A549 (cell line): ENCODE data around the gene NLRC5. TPM values are rescaled to one million over a fixed set of nuclear protein-coding genes. Genes with fewer than 3 reads are reported as not detected.
A peak's percentile ranks its signal among the peaks of the same experiment; 100 is the strongest.

Source experiments
- ATAC-seq, 2 experiments: fragments of 200-7000 bp in 1 of 2; fragments of >200 bp in 1 of 2; cut with Nextera tagmentation in 1 of 2; cut with Tn5 transposase in 1 of 2; 3 replicates each; pipeline versions ENCODE4 v1.8.0 to v1.9.1; 2018 to 2020; ENCODE audit warnings: mild to moderate bottlenecking in 1 of 2, moderate library complexity in 1 of 2
- CTCF ChIA-PET: fragments of 300-600 bp; sonication (Branson Sonifier 250); formaldehyde crosslinking; extraction: SDS; loops from one replicate; lab custom pipeline; 2021; ENCODE audit warnings: antibody characterized with exemption, inconsistent platforms; lab: Yijun Ruan, JAX
- POLR2A ChIA-PET: fragments of 350-600 bp; formaldehyde crosslinking; extraction: SDS; loops from one replicate; lab custom pipeline; 2021; ENCODE audit warnings: antibody characterized with exemption, inconsistent platforms; lab: Yijun Ruan, JAX
- DNase-seq, 2 experiments: peaks; one replicate each; pipeline versions ENCODE4 v3.0.0 to v3.0.0-alpha.2; 2011 to 2016; ENCODE audit warnings: low read depth in 1 of 2, low spot score in 1 of 2
- FAIRE-seq: peaks from 2 replicates; lab custom pipeline; 2011; peaks lifted over from hg19 to GRCh38; lab: Jason Lieb, UNC
- H3K27ac ChIP-seq, 2 experiments: fragments of >200 bp; sonication (Bioruptor Twin); formaldehyde crosslinking; 3 replicates each; pipeline ENCODE4 v1.5.1; 2016 to 2017
- H3K4me1 ChIP-seq: fragments of >200 bp; sonication (Bioruptor Twin); formaldehyde crosslinking; 3 replicates; pipeline ENCODE4 v1.6.1; 2016
- H3K4me2 ChIP-seq: fragments of >200 bp; sonication (Bioruptor Twin); formaldehyde crosslinking; 3 replicates; pipeline ENCODE4 v1.6.1; 2016
- H3K4me3 ChIP-seq: fragments of >200 bp; sonication (Bioruptor Twin); formaldehyde crosslinking; 3 replicates; pipeline ENCODE4 v1.5.1; 2016
- H3K9me3 ChIP-seq: fragments of >200 bp; sonication (Bioruptor Twin); formaldehyde crosslinking; 3 replicates; pipeline ENCODE4 v1.6.1; 2016
- ATOH8 ChIP-seq: fragments of 250-450 bp; sonication (Bioruptor Pico); IDR thresholded peaks from 2 replicates; pipeline ENCODE4 v1.5.0; 2020; ENCODE audit warnings: low read depth, mild to moderate bottlenecking, moderate library complexity
- BCL3 ChIP-seq: fragments of >200 bp; sonication (Bioruptor Twin); formaldehyde crosslinking; IDR thresholded peaks from 3 replicates; pipeline ENCODE4 v1.6.1; 2016
- CBX2 ChIP-seq: fragments of 200-600 bp; sonication (generic); IDR thresholded peaks from 2 replicates; pipeline ENCODE4 v1.6.1; 2016; ENCODE audit warnings: low read depth, mild to moderate bottlenecking, borderline replicate concordance
- CBX8 ChIP-seq: fragments of 200-600 bp; sonication (generic); IDR thresholded peaks from 2 replicates; pipeline ENCODE4 v1.6.1; 2016
- CHD4 ChIP-seq: fragments of 200-600 bp; sonication (generic); IDR thresholded peaks from 2 replicates; pipeline ENCODE4 v1.6.1; 2016; ENCODE audit warnings: antibody characterized with exemption, mild to moderate bottlenecking, borderline replicate concordance
- CTCF ChIP-seq: fragments of >200 bp; sonication (Bioruptor Twin); formaldehyde crosslinking; IDR thresholded peaks from 3 replicates; pipeline ENCODE4 v1.5.1; 2016
- ESRRA ChIP-seq: fragments of 150-350 bp; IDR thresholded peaks from 2 replicates; pipeline ENCODE4 v1.6.1; 2014; ENCODE audit warnings: mild to moderate bottlenecking, low read length, borderline replicate concordance
- FOSL2 ChIP-seq, 2 experiments: fragments of 450-650 bp in 1 of 2; fragments of >200 bp in 1 of 2; sonication (Bioruptor Twin) in 1 of 2; formaldehyde crosslinking; IDR thresholded peaks; 2 replicates each; pipeline versions ENCODE4 v1.5.0 to v1.6.1; 2016 to 2020; ENCODE audit warnings: mild to moderate bottlenecking in 1 of 2, moderate library complexity in 1 of 2
- HES2 ChIP-seq: fragments of >200 bp; sonication (Bioruptor Twin); formaldehyde crosslinking; IDR thresholded peaks from 2 replicates; pipeline ENCODE4 v1.6.1; 2016
- HMGXB4 ChIP-seq: fragments of 250-450 bp; sonication (Bioruptor Pico); IDR thresholded peaks from 2 replicates; pipeline ENCODE4 v1.5.0; 2021; ENCODE audit warnings: mild to moderate bottlenecking, moderate library complexity, borderline replicate concordance
- JUN ChIP-seq, 2 experiments: fragments of >200 bp; sonication (Bioruptor Twin); formaldehyde crosslinking; IDR thresholded peaks; 2 replicates in 1 of 2; 3 replicates in 1 of 2; pipeline ENCODE4 v1.6.1; 2016 to 2017
- JUNB ChIP-seq: fragments of >200 bp; sonication (Bioruptor Twin); formaldehyde crosslinking; IDR thresholded peaks from 2 replicates; pipeline ENCODE4 v1.6.1; 2016
- MAX ChIP-seq: IDR thresholded peaks from 2 replicates; pipeline ENCODE4 v1.6.1; 2012
- NR3C1 ChIP-seq: fragments of >200 bp; sonication (Bioruptor Twin); formaldehyde crosslinking; IDR thresholded peaks from 3 replicates; pipeline ENCODE4 v1.6.1; 2017
- PHF8 ChIP-seq: fragments of 200-600 bp; sonication (generic); IDR thresholded peaks from 2 replicates; pipeline ENCODE4 v1.6.1; 2016; ENCODE audit warnings: low read depth, mild to moderate bottlenecking, antibody characterized with exemption, moderate library complexity, borderline replicate concordance
- POLR2A ChIP-seq: IDR thresholded peaks from 2 replicates; pipeline ENCODE4 v1.6.1; 2012; ENCODE audit warnings: mild to moderate bottlenecking, low read length
- POLR2AphosphoS2 ChIP-seq: conservative IDR thresholded peaks from 2 replicates; pipeline ENCODE4 v1.6.1; 2012; ENCODE audit warnings: low read length, improper control_type of control experiment, inconsistent platforms
- RAD21 ChIP-seq, 2 experiments: fragments of >200 bp in 1 of 2; sonication (Bioruptor Twin) in 1 of 2; formaldehyde crosslinking in 1 of 2; IDR thresholded peaks in 1 of 2; conservative IDR thresholded peaks in 1 of 2; 2 replicates in 1 of 2; 3 replicates in 1 of 2; pipeline ENCODE4 v1.6.1; 2012 to 2018; ENCODE audit warnings: inconsistent platforms in 1 of 2
- RARB ChIP-seq: fragments of 250-450 bp; sonication (Bioruptor Pico); IDR thresholded peaks from 2 replicates; pipeline ENCODE4 v1.8.0; 2021; ENCODE audit warnings: mild to moderate bottlenecking, moderate library complexity
- RCOR1 ChIP-seq: fragments of 150-350 bp; IDR thresholded peaks from 2 replicates; pipeline ENCODE4 v1.6.1; 2014; ENCODE audit warnings: antibody characterized with exemption, low read length, low read depth
- RFX5 ChIP-seq: fragments of 450-650 bp; IDR thresholded peaks from 2 replicates; pipeline ENCODE4 v1.7.1; 2014; ENCODE audit warnings: antibody characterized with exemption, mild to moderate bottlenecking, moderate library complexity
- SMC3 ChIP-seq: fragments of >200 bp; sonication (Bioruptor Twin); formaldehyde crosslinking; IDR thresholded peaks from 3 replicates; pipeline ENCODE4 v1.6.1; 2018; ENCODE audit warnings: inconsistent platforms
- ZC3H11A ChIP-seq: fragments of 450-650 bp; IDR thresholded peaks from 2 replicates; pipeline ENCODE4 v1.6.1; 2014; ENCODE audit warnings: antibody characterized with exemption, mild to moderate bottlenecking
- WGBS: methylation state at CpG from one replicate; pipeline ENCODE4 v1.1.6; 2017; ENCODE audit errors: missing lambda C conversion rate; 5-methylcytosine and 5-hydroxymethylcytosine counted together
- polyA plus RNA-seq, 4 experiments: library from polyadenylated mRNA; depleted of rRNA in 3 of 4; stranded (reverse); fragments of >200 nt; fragmentation: RNase III in 1 of 4; extraction: RNeasy Plus Mini Kit Qiagen cat#74134 plus additional on column Dnase treatment in 1 of 4; gene quantifications; 2 replicates in 3 of 4; 3 replicates in 1 of 4; pipeline ENCODE4 v1.2.3, GENCODE V29; 2011 to 2017

Gene NLRC5
- polyA plus RNA-seq, 2 of the 4 experiments (the other 2 are of a cell fraction) = 2.5 to 3.6 TPM

- ChIA-PET POLR2A (interaction anchor here (0.9 to 1.5 kb wide), 5 partner anchors 12 to 207 kb away, joined by 3 to 5 read pairs (median 3); partner anchors contain the start of genes PSME3IP1 and RSPRY1), CTCF (interaction anchor here (0.6 to 7.8 kb wide), 43 partner anchors 11 to 333 kb away, joined by 3 to 101 read pairs (median 4); partner anchors contain the start of gene PLLP)
- no peak for FAIRE-seq
- DNase-seq = peak in 1 of 2 experiments; percentile 62
- H3K27ac ChIP-seq = peak overlapping the region; percentile 98 to 99
- no peak for TF ChIP-seq FOSL2 (IDR thresholded peaks at IDR 0.05)
- peak; percentile 78 for TF ChIP-seq FOSL2 (CRISPR knock-in tag; IDR thresholded peaks at IDR 0.05)
- 0 out of 3 replicates have a peak, but pooled peaks have one; percentile 12 for TF ChIP-seq BCL3
- peak in 1 of 2 experiments; percentile 44; a peak in 2 of 5 replicates for TF ChIP-seq RAD21 (conservative IDR thresholded peaks at IDR 0.05 in 1 of 2, IDR thresholded peaks at IDR 0.05 in 1 of 2)
- TF ChIP-seq CTCF = peak; percentile 85
- TF ChIP-seq ESRRA = no peak
- peak; percentile 78; the same call in 1 of the 2 replicates for TF ChIP-seq HMGXB4
- peak; percentile 56 for TF ChIP-seq SMC3
- TF ChIP-seq JUN (IDR thresholded peaks at IDR 0.05) = peak in 1 of 2 experiments; percentile 46; a peak in 1 of 5 replicates
- no peak for TF ChIP-seq RCOR1
- TF ChIP-seq CBX2 = no peak
- peak; percentile 51 to 66 for ATAC-seq
- no CpG with 5 or more reads among the region's 53 CpGs for WGBS
- H3K4me2 ChIP-seq = peak overlapping the region; percentile 99
- peak overlapping the region; percentile 99 for H3K4me3 ChIP-seq
- H3K9me3 ChIP-seq = no peaks in the 10 kb centered on the region
- peaks cover 15% of the 10 kb centered on the region for H3K4me1 ChIP-seq
Measured at GRCh38 chr16:57092786-57093411, 103.5 kb downstream of the NLRC5 start.

- no peak for FAIRE-seq
- no peak for DNase-seq
- H3K27ac ChIP-seq = peak overlapping the region in 1 of 2 experiments; percentile 98; a peak in 4 of 6 replicates
- TF ChIP-seq NR3C1 = no peak
- TF ChIP-seq ATOH8 (CRISPR knock-in tag) = no peak
- no peak for TF ChIP-seq PHF8
- no peak for TF ChIP-seq MAX
- TF ChIP-seq CHD4 = no peak
- TF ChIP-seq HES2 = no peak
- no peak for TF ChIP-seq RFX5
- TF ChIP-seq RARB (CRISPR knock-in tag) = no peak
- no peak for TF ChIP-seq POLR2A
- no peak for TF ChIP-seq CTCF
- no peak for TF ChIP-seq ZC3H11A
- no peak for TF ChIP-seq ESRRA
- TF ChIP-seq FOSL2 (IDR thresholded peaks at IDR 0.05) = no peak
- TF ChIP-seq FOSL2 (CRISPR knock-in tag; IDR thresholded peaks at IDR 0.05) = no peak
- no peak for TF ChIP-seq CBX2
- TF ChIP-seq JUNB = no peak
- no peak for TF ChIP-seq CBX8
- TF ChIP-seq POLR2AphosphoS2 = no peak
- H3K4me2 ChIP-seq = peak overlapping the region; percentile 99
- ChIA-PET CTCF (interaction anchor here (0.6 to 7.8 kb wide), 27 partner anchors 10 to 629 kb away, joined by 3 to 101 read pairs (median 4); partner anchors contain the start of gene PLLP), POLR2A (interaction anchor here (1.0 kb wide), 1 partner anchor 206 kb away, joined by 3 read pairs; no protein-coding TSS in a partner anchor)
- H3K4me3 ChIP-seq = peak overlapping the region; percentile 99
- no peaks in the 10 kb centered on the region for H3K9me3 ChIP-seq
- 85% methylated on average over 18 of the region's 18 CpGs for WGBS
- H3K4me1 ChIP-seq = peaks cover 15% of the 10 kb centered on the region
- ATAC-seq = no peak
Measured at GRCh38 chr16:57093666-57094564, 104.6 kb downstream of the NLRC5 start.
